Astrocyte (in vitro differentiated cells and primary cell): ENCODE data around the gene SLC13A5.

Source experiments
- CTCF ChIP-seq: IDR thresholded peaks from 2 replicates; pipeline ENCODE4 v1.5.1; 2011; ENCODE audit warnings: low read depth, mild to moderate bottlenecking, inconsistent platforms, low read length, moderate library complexity; ENCODE audit not compliant: insufficient read depth
- EZH2 ChIP-seq: IDR thresholded peaks from 2 replicates; pipeline ENCODE4 v1.6.1; 2012; ENCODE audit warnings: mild to moderate bottlenecking, low read length, inconsistent platforms; ENCODE audit not compliant: insufficient read depth

GRCh38 chr17:6755281-6755680 lies 42.1 kb upstream of the SLC13A5 start:
- TF ChIP-seq CTCF = no peak
- TF ChIP-seq EZH2 = no peak
